Measurements from ENCODE around the gene NCF4.

NCF4 gene

DNA sequence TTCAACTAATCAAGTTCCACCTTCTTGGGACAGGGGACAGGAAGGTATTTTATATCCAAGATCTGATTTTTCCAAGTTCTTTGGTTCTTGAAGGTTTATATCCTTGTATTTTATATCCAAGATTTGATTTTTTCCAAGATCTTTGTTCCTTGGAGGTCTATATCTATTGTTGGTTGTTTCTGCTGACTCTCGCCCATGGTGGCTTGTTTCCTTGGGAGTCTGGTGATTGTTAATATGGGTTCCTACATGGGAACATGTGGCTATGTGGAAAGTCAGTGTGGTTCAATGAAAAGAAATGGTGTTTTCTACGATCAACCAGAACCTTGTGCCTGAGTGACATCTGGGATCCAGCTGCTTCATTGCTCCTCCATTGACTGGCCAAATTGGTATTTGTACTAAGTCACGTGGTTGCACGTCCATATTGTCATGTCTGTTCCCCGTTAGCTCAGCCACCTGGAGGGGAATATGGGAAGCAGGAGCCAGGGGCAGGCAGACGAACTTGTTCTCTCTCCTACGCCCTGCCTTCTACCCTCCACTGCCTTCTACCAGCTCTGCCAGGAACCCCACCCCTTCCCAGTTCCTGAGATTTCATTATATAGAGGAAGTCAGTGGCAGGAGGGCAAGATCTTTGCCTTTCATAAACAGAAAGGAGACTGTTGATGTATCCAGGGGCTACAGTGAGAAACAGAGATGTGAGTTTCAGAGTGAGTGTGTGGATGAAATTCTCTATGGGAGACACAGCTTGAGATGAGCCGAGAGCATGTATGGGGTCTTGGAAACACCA, 41.5 kb downstream of the NCF4 start:
- Histone ChIP-seq H3K36me3 (ENCODE audit: insufficient read depth, low read length) (no peaks in the 10 kb centered on the region), H3K4me1 (ENCODE audit: insufficient read depth, low read length) (peaks cover 13% of the 10 kb centered on the region), H3K9me3 (ENCODE audit: control insufficient read depth, insufficient read depth, low read length) (no peaks in the 10 kb centered on the region), H3K9ac (ENCODE audit: low read depth, low read length) (no peak overlapping the region)

DNA sequence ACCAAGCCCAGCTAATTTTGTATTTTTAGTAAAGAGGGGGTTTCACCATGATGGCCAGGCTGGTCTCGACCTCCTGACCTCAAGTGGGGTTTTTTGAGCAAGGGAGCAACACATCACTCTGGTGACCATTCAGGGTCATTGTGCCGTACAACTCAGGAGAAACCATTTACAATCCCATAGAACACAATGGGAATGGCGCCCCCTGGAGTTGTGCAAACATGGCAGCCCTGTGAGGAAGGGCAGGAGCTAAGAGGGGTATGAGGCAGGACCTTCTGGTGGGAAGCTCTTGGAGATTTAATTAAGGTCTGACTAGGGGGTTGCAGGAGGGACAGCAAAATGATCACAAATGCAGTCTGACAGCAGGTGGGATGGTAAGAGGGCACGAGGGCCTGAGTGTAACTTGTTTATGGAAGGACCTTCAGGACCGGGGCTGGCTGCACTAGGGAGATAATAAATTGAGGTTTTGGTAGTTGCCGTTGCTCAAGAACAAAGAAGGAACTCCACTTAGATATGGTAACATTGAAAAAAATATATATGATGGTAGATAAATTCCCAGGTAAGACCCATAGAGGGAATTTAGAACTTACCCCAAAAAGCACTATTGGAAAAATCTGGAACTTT, 43.6 kb downstream of the NCF4 start:
- no peaks in the 10 kb centered on the region for H3K36me3 ChIP-seq (ENCODE audit: insufficient read depth, low read length)
- H3K4me1 ChIP-seq (ENCODE audit: insufficient read depth, low read length), result peaks cover 13% of the 10 kb centered on the region
- H3K9ac ChIP-seq (ENCODE audit: low read depth, low read length), result no peak overlapping the region
- no peaks in the 10 kb centered on the region for H3K9me3 ChIP-seq (ENCODE audit: control insufficient read depth, insufficient read depth, low read length)

DNA sequence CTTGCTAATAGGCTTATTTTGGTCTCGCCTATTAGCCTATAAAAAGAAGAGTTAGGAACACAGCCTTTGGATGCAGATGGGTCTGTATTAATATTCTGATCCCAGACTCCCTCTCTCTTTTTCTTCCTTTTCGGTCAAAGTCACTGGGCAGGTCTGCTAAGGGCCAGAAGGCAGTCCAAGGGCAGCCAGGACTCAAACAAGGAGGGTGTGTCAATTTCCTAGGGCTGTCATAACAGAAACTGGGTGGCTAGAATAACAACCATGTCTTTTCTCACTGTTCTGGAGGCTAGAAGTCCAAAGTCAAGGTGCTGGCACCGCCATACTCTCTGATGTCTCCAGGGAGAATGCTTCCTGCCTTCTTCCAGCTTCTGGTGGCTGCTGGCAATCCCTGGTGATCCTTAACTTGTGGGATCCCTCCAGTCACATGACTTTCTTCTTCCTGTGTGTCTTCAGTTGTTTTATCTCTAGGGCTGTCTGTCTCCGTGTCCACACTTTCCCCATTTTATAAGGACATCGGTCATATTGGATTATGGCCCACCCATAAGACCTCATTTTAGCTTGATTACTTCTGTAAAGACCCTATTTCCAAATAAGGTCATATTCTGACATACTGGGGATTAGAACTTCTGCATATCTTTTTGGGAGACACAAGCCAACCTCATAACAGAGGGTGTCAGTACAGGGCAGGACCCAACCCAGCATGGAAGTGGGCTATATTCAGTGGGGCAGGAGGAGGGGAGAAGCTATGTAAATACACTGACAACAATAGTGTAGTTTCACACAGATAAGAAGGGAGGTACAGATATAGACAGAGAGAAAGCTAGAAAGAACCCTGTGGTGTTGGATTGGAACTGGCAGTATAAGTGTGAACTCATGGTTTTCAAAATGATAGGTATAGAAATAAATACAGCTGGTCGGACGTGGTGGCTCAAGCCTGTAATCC, 46.7 kb downstream of the NCF4 start:
- Histone ChIP-seq H3K4me1 (ENCODE audit: insufficient read depth, low read length) (peaks cover 23% of the 10 kb centered on the region), H3K36me3 (ENCODE audit: insufficient read depth, low read length) (no peaks in the 10 kb centered on the region), H3K9me3 (ENCODE audit: control insufficient read depth, insufficient read depth, low read length) (no peaks in the 10 kb centered on the region), H3K9ac (ENCODE audit: low read depth, low read length) (no peak overlapping the region)

DNA sequence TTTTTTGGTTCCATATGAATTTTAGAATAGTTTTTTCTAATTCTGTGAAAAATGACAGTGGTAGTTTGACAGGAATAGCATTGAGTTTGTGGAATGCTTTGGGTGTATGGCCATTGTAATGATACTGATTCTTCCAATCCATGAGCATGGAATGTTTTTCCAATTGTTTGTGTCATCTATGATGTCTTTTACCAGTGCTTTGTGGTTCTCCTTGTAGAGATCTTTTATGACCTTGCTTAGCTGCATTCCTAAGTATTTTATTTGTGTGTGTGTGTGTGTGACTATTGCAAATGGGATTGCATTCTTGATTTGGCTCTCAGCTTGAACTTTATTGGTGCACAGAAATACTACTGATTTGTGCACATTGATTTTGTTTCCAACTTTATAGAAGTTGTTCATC, 49.7 kb downstream of the NCF4 start:
- Histone ChIP-seq H3K36me3 (ENCODE audit: insufficient read depth, low read length) (no peaks in the 10 kb centered on the region), H3K9ac (ENCODE audit: low read depth, low read length) (no peak overlapping the region), H3K4me1 (ENCODE audit: insufficient read depth, low read length) (peaks cover 32% of the 10 kb centered on the region), H3K9me3 (ENCODE audit: control insufficient read depth, insufficient read depth, low read length) (no peaks in the 10 kb centered on the region)

DNA sequence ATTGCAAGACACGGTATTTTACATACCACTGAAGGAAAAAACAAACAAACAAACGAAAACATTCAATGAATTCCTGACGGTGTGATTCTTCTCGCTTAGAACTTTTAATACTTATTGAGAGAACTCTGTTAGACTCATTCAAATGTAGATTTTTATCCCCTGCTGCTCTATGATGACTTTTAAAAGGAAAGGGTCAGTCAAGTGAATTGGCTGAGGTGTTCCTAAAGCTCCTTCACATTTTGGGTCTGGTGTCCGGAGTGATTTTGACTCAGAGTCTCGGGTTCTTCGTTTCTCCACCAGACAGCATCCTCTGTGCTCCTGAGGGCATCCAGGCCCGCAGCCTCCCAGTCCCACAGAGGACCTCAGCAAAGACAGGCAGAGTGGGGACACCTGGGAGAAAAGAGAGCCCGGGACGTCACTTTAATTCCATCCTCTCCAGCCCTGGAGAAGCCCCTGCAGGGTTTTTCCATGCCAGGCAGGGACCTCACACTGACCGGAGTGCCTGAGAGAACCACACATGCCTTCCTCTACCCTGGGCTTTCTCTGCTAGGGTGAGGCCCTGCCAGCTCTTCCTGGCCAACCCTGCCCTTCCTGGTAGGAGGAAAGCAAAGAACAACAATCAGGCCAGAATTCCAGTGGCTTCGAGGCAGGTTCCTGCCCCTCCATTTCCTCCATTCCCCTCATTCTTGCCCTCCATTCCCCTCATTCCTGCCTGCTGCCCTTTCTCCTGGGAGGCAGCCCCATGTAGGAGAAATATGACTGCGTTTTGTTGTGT, 51.3 kb downstream of the NCF4 start:
- Histone ChIP-seq H3K36me3 (ENCODE audit: insufficient read depth, low read length) (no peaks in the 10 kb centered on the region), H3K9me3 (ENCODE audit: control insufficient read depth, insufficient read depth, low read length) (no peaks in the 10 kb centered on the region), H3K4me1 (ENCODE audit: insufficient read depth, low read length) (peaks cover 32% of the 10 kb centered on the region), H3K9ac (ENCODE audit: low read depth, low read length) (no peak overlapping the region; the same call in 1 of the 2 replicates)

DNA sequence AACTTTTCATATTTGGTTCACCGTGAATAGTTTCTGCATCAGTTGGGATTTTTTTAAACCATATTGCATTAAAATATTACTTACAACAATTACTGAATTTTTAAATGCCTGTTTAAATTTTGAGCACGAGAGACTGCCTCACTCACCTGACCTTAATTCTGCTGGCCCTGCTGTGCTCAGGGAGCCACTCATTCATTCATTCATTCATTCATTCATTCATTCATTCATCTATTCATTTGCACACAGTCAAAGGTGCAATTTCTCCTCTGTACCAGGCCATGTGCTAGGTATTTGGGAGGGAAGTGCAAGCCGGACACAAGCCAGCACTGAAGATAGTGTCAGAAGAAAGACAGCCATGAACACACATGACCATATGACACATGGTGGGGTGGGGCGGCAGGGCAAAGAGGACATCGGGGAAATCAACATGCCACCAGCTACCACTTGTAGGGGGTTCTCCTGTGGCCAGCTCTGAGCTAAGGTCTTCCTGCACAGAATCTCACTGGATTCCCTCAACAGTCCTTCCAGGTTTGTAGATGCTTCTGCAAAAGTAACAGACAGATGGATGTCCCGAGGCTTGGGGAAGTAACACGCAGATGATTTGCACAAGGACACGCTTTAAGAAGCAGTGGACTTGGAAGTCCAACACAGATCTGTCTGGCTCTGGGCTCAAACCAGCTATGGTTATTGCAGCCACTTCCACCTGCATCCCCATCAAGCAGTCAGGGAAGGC, 52.1 kb downstream of the NCF4 start:
- peaks cover 32% of the 10 kb centered on the region for H3K4me1 ChIP-seq (ENCODE audit: insufficient read depth, low read length)
- H3K9ac ChIP-seq (ENCODE audit: low read depth, low read length), result no peak overlapping the region
- no peaks in the 10 kb centered on the region for H3K9me3 ChIP-seq (ENCODE audit: control insufficient read depth, insufficient read depth, low read length)
- H3K36me3 ChIP-seq (ENCODE audit: insufficient read depth, low read length), result no peaks in the 10 kb centered on the region

DNA sequence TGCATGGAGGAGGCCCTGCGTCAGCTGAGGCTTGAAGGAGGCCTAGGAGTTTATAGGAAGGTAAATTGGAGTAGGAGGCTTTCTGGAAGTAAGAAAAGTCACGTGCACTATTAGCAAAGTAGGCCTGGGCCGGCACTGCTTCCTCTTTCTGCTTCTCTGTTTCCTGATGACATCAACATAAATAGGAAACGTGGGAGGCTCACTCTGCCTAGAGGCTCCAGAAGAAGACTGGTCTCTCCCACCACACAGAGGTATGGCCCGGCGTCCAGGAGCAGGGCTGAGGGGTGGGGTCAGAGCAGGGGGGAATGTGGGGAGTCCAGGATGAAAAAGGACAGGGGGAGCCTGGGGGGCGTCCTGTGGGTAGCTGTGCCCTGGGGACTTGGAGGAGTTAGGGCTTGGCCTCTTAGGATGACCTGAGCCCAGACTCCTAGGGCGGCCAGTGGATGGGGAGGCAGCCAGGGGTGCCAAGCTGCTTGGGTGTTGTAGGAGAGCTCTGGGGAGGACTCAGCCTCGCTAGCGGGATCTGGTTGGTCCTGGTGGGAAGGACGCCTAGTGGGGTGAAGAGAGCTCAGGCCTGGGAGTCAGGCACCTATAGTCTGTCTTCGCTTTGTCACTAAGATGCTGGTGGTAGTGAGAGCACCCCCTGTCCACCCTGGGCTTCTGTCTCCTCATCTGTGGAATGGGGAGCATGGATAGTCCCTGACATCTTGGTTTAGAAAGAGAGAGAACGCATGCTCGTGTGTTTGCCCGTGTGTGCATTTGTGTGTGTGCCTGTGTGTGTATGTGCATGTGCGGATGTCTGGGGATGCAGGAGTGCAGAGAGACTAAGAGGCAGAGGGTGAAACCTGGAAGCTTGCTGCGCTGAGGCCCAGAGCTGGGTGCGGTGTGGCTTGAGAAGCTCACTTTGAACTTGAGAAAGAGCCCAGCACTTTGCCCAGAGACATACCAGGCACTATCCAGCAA, 52.9 kb downstream of the NCF4 start, which contains the start of gene CSF2RB:
Gene CSF2RB, plus strand, starts transcription at position 202 of the 963 bp plus-strand sequence. CDS start 8,580 bp downstream, outside the sequence.
- no peak within 1 kb of the TSS for H3K9ac ChIP-seq (ENCODE audit: low read depth, low read length)
- H3K4me1 ChIP-seq (ENCODE audit: insufficient read depth, low read length), result peaks cover 32% of the 10 kb centered on the region
- no peaks in the 10 kb centered on the region for H3K9me3 ChIP-seq (ENCODE audit: control insufficient read depth, insufficient read depth, low read length)
- H3K36me3 ChIP-seq (ENCODE audit: insufficient read depth, low read length), result no peaks in the 10 kb centered on the region

DNA sequence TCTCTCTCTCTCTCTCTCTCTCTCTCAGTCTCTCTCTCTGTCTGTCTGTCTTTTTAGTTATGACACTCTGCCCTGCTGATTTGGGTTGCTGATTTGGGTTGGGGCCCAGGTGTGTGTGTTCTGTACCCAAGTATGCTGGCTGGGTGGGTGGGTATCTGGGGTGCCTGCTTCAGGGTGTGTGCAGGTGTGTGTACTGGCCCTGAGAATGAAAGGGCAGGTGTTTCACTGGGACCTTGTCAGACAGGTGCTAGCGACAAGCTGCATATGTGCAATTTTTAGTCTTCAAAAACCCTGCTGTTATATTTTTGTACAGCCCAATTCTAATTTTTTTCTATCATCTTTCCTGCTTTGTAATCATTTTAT, 53.6 kb downstream of the NCF4 start:
- peaks cover 32% of the 10 kb centered on the region for H3K4me1 ChIP-seq (ENCODE audit: insufficient read depth, low read length)
- H3K36me3 ChIP-seq (ENCODE audit: insufficient read depth, low read length), result no peaks in the 10 kb centered on the region
- H3K9ac ChIP-seq (ENCODE audit: low read depth, low read length), result no peak overlapping the region
- no peaks in the 10 kb centered on the region for H3K9me3 ChIP-seq (ENCODE audit: control insufficient read depth, insufficient read depth, low read length)

DNA sequence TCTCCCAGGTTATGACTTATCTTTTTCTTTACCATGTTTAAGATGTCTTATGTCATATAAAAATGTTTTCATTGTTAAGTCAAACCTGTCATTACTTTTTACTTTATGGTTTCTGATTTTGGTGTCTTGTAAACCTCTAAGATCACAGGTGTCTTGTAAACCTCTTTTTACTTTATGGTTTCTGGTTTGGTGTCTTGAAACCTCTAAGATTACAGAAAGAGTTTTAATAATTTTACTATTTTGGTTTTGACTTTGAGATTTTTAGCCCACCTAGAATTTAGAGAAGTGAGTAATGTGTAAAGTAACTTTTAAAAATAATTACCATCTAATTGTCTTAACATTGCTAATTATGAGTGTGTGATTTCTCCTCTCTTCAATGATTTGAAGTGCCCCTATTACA, 55.2 kb downstream of the NCF4 start:
- H3K4me1 ChIP-seq (ENCODE audit: insufficient read depth, low read length), result peaks cover 24% of the 10 kb centered on the region
- H3K9me3 ChIP-seq (ENCODE audit: control insufficient read depth, insufficient read depth, low read length), result no peaks in the 10 kb centered on the region
- H3K36me3 ChIP-seq (ENCODE audit: insufficient read depth, low read length), result no peaks in the 10 kb centered on the region
- H3K9ac ChIP-seq (ENCODE audit: low read depth, low read length), result no peak overlapping the region

DNA sequence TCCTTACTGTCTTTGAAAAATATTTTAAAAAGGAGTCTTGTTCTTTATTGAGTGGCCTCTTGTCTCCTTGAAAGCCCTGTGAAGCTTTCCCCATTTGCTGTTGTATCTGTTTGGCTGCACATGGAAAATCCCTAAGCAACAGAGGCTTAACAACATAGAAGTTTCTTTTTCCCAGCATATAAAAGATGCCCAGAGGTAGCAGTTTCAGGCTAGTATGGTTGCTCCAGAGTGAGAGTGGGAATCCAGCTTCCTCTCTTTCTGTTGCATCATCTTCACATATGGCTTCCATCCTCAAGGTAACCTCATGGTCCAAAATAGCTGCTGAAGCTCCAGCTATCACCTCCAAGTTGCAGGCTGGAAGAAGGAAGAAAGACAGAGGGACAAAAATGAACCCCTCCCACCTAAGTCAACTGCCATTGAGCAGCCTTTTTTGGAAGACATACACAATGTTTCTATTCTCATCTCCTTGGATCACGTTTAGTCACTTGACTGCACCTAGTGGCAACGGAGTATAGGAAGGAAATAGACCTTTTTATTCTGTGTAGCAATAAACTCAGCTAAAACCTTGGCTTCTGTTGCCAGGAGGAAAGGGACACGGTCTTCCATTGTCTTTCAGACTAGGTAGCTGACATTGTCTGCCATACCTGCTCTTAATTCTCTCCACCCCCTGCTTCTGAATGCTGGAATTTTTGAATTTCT, 57.9 kb downstream of the NCF4 start:
- H3K4me1 ChIP-seq (ENCODE audit: insufficient read depth, low read length), result no peaks in the 10 kb centered on the region; the same call in 1 of the 2 replicates

DNA sequence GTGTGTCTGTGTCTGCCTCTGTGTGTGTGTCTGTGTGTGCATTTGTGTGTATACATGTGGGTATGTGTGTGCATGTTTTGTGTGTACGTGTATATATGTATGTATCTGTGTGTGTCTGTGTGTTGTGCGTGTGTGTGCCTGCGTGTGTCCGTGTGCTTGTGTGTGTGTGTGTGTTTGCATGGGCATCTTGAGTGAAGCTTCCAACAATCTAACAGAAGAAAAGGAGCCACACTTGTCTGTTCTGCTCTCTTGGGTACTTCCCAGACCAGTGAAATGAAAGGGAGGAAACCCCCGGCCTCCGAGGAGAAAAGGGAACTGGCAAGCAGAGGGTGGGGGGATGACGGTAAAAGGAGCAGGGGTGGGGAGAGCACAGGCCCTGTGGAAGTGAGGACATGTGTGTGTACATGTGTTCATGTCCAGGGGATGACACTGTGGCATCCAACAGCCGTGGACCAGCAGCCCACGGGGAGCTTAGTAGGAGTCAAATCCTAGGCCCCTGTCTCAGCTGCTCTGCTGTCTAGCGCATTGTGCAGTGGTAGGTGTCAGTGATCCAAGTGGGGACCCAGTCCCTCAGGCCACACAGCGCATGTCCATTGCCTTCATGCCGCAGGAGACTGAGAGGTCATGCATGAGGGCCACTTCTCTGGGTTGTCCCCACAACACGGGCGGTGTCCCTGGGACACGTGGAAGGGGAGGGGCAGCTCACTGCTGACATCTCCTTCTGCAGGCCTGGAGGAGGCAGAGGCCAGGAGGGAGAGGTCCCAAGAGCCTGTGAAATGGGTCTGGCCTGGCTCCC, 60.7 kb downstream of the NCF4 start:
- no peaks in the 10 kb centered on the region for H3K36me3 ChIP-seq (ENCODE audit: insufficient read depth, low read length)
- H3K9ac ChIP-seq (ENCODE audit: low read depth, low read length), result no peak overlapping the region
- no peaks in the 10 kb centered on the region for H3K9me3 ChIP-seq (ENCODE audit: control insufficient read depth, insufficient read depth, low read length)
- H3K4me1 ChIP-seq (ENCODE audit: insufficient read depth, low read length), result no peaks in the 10 kb centered on the region; the same call in 1 of the 2 replicates

More for the DNA sequence above, 57.9 kb downstream of the NCF4 start:
- Histone ChIP-seq H3K9me3 (ENCODE audit: control insufficient read depth, insufficient read depth, low read length) (no peaks in the 10 kb centered on the region), H3K36me3 (ENCODE audit: insufficient read depth, low read length) (no peaks in the 10 kb centered on the region), H3K9ac (ENCODE audit: low read depth, low read length) (no peak overlapping the region)
